NCI-H2107 treated with DMSO at 0.1 percent for 48 hours (cell line): ENCODE results near the gene SLC25A33.
"Not testable (repeated sequence)": the region's sequence is repeated elsewhere in the genome, so short reads cannot be mapped to it uniquely, and the experiment has no call there.

ENCODE experiments used
- DNase-seq: peaks from one replicate; lab custom pipeline; 2025; ENCODE audit not compliant: unreplicated experiment; lab: John Stamatoyannopoulos, UW

Gene SLC25A33

GRCh38 chr1:9538669-9539164, 548 bp upstream of the SLC25A33 start:
- DNase-seq = no peak

GRCh38 chr1:9539829-9540550, 725 bp downstream of the SLC25A33 start:
- no peak for DNase-seq

GRCh38 chr1:9542430-9542829, 3.2 kb downstream of the SLC25A33 start:
- no peak for DNase-seq

GRCh38 chr1:9544926-9545325, 5.7 kb downstream of the SLC25A33 start:
- no peak for DNase-seq

- DNase-seq = no peak
Measured at GRCh38 chr1:9549955-9550546, 10.8 kb downstream of the SLC25A33 start.

- DNase-seq = no peak
Measured at GRCh38 chr1:9551984-9552383, 12.7 kb downstream of the SLC25A33 start.

GRCh38 chr1:9553736-9554144, 14.5 kb downstream of the SLC25A33 start:
- DNase-seq = no peak

- no peak for DNase-seq
Measured at GRCh38 chr1:9555942-9556341, 16.7 kb downstream of the SLC25A33 start.

GRCh38 chr1:9557624-9558023, 18.4 kb downstream of the SLC25A33 start:
- DNase-seq = no peak

GRCh38 chr1:9558271-9558945, 19.1 kb downstream of the SLC25A33 start:
- DNase-seq = no peak

- no peak for DNase-seq
Measured at GRCh38 chr1:9558946-9559545, 19.8 kb downstream of the SLC25A33 start.

- DNase-seq = no peak
Measured at GRCh38 chr1:9559673-9560072, 20.4 kb downstream of the SLC25A33 start.

GRCh38 chr1:9560090-9560489, 20.8 kb downstream of the SLC25A33 start:
- DNase-seq = not testable (repeated sequence)

- DNase-seq = peak; percentile 43
Measured at GRCh38 chr1:9561429-9561828, 22.2 kb downstream of the SLC25A33 start.

- no peak for DNase-seq
Measured at GRCh38 chr1:9569267-9569666, 30.0 kb downstream of the SLC25A33 start.

- not testable (repeated sequence) for DNase-seq
Measured at GRCh38 chr1:9570886-9571529, 31.7 kb downstream of the SLC25A33 start.

GRCh38 chr1:9573723-9574122, 34.5 kb downstream of the SLC25A33 start:
- DNase-seq = no peak

- no peak for DNase-seq
Measured at GRCh38 chr1:9575486-9575885, 36.2 kb downstream of the SLC25A33 start.

- no peak for DNase-seq
Measured at GRCh38 chr1:9576903-9577302, 37.6 kb downstream of the SLC25A33 start.

GRCh38 chr1:9577423-9577822, 38.2 kb downstream of the SLC25A33 start:
- DNase-seq = no peak

GRCh38 chr1:9580942-9581341, 41.7 kb downstream of the SLC25A33 start:
- no peak for DNase-seq
